ENCODE results near the gene TMEM198. TPM values are rescaled to one million over a fixed set of nuclear protein-coding genes. Genes with fewer than 3 reads are reported as not detected.

The TMEM198 gene, protein sequence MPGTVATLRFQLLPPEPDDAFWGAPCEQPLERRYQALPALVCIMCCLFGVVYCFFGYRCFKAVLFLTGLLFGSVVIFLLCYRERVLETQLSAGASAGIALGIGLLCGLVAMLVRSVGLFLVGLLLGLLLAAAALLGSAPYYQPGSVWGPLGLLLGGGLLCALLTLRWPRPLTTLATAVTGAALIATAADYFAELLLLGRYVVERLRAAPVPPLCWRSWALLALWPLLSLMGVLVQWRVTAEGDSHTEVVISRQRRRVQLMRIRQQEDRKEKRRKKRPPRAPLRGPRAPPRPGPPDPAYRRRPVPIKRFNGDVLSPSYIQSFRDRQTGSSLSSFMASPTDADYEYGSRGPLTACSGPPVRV
- 1 to 10 TPM; 5.9 to 7.1 TPM for total RNA-seq

GRCh38 chr2:219543596-219544358 is at the start of gene TMEM198, which contains the start of gene CHPF:
Gene TMEM198, plus strand, starts transcription at chr2:219544028. Its CDS starts 700 bp downstream, at chr2:219544728.
Gene CHPF, minus strand, starts transcription at chr2:219543809. Its CDS starts 271 bp downstream, at chr2:219543538.
- POLR2A ChIA-PET, result interaction anchor here (0.9 kb wide), 2 partner anchors 45 to 54 kb away, joined by 4 to 5 read pairs; partner anchors contain the start of genes GMPPA and STK11IP
- CTCF ChIA-PET, result interaction anchor here (1.0 to 3.4 kb wide), 9 partner anchors 9 to 154 kb away, joined by 3 to 13 read pairs (median 6); partner anchors contain the start of gene STK11IP

GRCh38 chr2:219494952-219495530 is 48.8 kb upstream of the TMEM198 start:
- CTCF ChIA-PET, result interaction anchor here (0.7 to 9.7 kb wide), 17 partner anchors 9 to 149 kb away, joined by 3 to 112 read pairs (median 5); partner anchors contain the start of genes CHPF and TMEM198
- POLR2A ChIA-PET, result no interaction called here

DNA sequence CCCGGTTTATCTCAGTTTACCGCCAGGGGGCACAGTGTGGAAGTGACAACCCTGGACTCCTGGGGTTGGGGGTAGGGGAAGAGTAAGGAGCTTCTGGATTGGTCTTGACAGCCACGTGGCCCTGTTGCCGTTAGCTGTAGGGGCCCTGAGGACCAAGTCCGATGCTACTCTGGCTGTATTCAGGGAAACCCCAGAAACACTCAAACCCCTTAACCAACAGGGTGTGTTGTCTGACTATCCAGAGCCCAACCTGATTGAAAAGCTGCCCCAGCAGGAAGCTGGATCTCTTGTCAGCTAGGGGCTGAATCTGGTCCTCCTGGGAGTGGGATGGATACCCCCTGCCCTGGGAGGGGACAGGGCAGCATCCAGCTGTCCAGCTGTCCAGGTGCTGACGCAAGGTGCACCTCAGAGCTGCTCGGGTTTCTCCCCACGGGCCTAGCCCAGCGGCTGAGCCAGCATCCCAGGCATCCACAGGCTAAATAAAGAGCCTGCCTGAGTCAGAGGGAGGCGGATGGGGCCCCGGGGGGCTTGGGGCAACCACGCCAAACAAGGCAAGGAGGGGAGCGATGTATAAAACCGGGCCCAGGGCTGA is 48.2 kb upstream of the TMEM198 start:
- POLR2A ChIA-PET, result interaction anchor here (0.6 kb wide), 1 partner anchor 124 kb away, joined by 5 read pairs; no protein-coding TSS in a partner anchor
- CTCF ChIA-PET, result interaction anchor here (0.7 to 9.7 kb wide), 16 partner anchors 9 to 148 kb away, joined by 3 to 112 read pairs (median 4); partner anchors contain the start of genes CHPF and TMEM198

DNA sequence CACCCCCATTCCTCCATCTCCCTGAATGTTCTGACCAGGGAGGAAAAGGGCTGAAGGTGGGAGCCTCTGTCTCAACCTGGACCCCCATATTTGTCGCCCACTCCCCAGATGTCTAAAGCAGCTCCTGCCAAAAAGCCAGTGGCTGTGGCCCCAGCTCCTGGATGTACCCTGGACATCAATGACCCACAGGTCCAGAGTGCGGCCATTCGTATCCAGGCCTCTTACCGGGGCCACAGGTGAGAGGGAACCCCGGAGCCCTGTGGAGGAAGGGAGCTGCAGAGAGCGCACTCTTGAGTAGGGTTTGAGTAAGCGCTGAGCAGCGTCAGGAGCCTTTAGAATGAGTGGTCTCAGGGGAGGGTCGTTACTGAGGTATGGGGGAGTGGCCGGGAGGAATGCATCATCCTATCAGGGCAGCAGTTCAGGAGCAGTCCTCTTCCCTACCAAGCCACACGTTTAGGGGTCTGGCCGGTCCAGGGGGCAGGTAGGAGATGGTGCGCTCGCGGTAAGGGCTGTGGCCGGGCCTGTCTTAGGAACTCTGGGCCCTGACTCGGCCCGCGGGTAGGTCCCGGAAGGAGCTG is 47.5 kb upstream of the TMEM198 start:
- ChIA-PET POLR2A (interaction anchor here (0.6 kb wide), 1 partner anchor 124 kb away, joined by 5 read pairs; no protein-coding TSS in a partner anchor), CTCF (interaction anchor here (0.9 to 9.7 kb wide), 12 partner anchors 10 to 147 kb away, joined by 3 to 112 read pairs (median 4); partner anchors contain the start of genes CHPF and TMEM198)

- CTCF ChIA-PET, result interaction anchor here (0.9 to 9.7 kb wide), 8 partner anchors 12 to 94 kb away, joined by 3 to 112 read pairs (median 9); partner anchors contain the start of genes CHPF and TMEM198
Measured at GRCh38 chr2:219496825-219497494, 46.9 kb upstream of the TMEM198 start.

DNA sequence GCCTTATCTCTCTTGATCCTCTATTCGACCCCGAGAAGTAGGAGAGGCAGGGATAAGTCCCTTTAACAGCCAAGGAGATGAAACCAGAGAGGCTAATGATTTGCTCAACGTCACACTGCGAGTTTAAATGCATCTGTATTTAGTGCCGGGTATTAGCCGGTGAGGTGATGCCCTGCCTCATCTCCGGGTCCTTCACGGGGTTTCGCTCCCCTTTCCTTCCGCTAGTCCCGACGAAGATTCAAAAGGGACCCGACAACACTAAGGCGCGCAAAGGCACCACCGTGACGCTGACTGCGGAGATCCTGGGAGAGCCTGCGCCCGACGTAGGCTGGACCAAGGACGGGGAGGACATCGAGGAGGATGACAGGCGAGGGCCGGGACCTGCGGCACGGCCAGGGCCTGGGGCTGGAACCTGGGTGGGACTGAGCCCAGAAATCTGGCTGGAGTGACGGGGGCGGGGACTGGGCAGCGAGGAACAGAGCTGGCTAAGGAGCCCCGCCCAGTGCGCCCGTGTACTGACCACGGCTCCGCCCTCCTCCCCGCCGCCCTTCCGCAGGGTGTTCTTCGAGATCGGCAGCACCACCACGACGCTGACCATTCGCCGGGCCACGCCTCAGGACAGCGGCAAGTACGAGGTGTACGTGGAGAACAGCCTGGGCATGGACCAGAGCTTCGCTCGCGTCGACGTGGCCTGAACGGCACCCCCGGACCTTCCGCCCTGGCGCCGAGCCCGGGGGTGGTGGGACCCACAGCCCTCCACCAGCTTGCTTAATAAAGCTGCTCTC is 46.1 kb upstream of the TMEM198 start:
- ChIA-PET POLR2A (interaction anchor here (1.3 kb wide), 1 partner anchor 110 kb away, joined by 3 read pairs; the partner anchor contains the start of gene DNPEP), CTCF (interaction anchor here (0.7 to 9.7 kb wide), 6 partner anchors 11 to 45 kb away, joined by 3 to 112 read pairs (median 3); no protein-coding TSS in a partner anchor)

More at GRCh38 chr2:219496825-219497494, 46.9 kb upstream of the TMEM198 start:
- POLR2A ChIA-PET, result no interaction called here

GRCh38 chr2:219498280-219499057 is 45.4 kb upstream of the TMEM198 start, which contains the start of gene GMPPA:
Gene GMPPA, plus strand, starts transcription at chr2:219498891. Its CDS starts 1,085 bp downstream, at chr2:219499976.
- ChIA-PET CTCF (interaction anchor here (0.7 to 9.7 kb wide), 4 partner anchors 10 to 44 kb away, joined by 3 to 112 read pairs (median 14); no protein-coding TSS in a partner anchor), POLR2A (interaction anchor here (0.5 to 1.3 kb wide), 10 partner anchors 9 to 540 kb away, joined by 3 to 6 read pairs (median 4); partner anchors contain the start of genes CHPF, DNPEP and TMEM198)

DNA sequence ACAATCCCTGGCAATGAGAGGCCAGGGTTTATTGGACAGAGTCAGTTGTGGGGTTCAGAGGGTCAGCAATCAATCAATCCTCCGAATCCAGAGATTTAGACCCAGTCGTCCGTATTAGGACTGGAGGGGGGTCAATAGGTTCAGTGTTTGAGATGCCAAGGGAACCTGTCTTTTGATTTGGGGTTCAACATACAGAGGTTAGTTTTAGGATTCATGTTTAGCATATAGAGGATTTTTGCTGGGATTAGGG is 44.8 kb upstream of the TMEM198 start:
- ChIA-PET POLR2A (interaction anchor here (0.6 to 1.3 kb wide), 8 partner anchors 9 to 541 kb away, joined by 3 to 6 read pairs (median 4); partner anchors contain the start of genes CHPF, DNPEP and TMEM198), CTCF (interaction anchor here (1.1 to 9.7 kb wide), 3 partner anchors 10 to 30 kb away, joined by 3 to 112 read pairs (median 26); no protein-coding TSS in a partner anchor)

- CTCF ChIA-PET, result interaction anchor here (1.7 to 6.4 kb wide), 2 partner anchors 9 to 30 kb away, joined by 3 to 26 read pairs; no protein-coding TSS in a partner anchor
Measured at GRCh38 chr2:219499555-219499954, 44.3 kb upstream of the TMEM198 start.

GRCh38 chr2:219500135-219500534 is 43.7 kb upstream of the TMEM198 start:
- POLR2A ChIA-PET, result no interaction called here
- CTCF ChIA-PET, result interaction anchor here (1.0 to 1.7 kb wide), 2 partner anchors 30 to 41 kb away, joined by 3 read pairs; no protein-coding TSS in a partner anchor

More at GRCh38 chr2:219499555-219499954, 44.3 kb upstream of the TMEM198 start:
- POLR2A ChIA-PET, result no interaction called here

- ChIA-PET CTCF (no interaction called here), POLR2A (no interaction called here)
Measured at GRCh38 chr2:219501849-219502248, 42.0 kb upstream of the TMEM198 start.

GRCh38 chr2:219502618-219503017 is 41.2 kb upstream of the TMEM198 start:
- CTCF ChIA-PET, result no interaction called here
- POLR2A ChIA-PET, result no interaction called here

DNA sequence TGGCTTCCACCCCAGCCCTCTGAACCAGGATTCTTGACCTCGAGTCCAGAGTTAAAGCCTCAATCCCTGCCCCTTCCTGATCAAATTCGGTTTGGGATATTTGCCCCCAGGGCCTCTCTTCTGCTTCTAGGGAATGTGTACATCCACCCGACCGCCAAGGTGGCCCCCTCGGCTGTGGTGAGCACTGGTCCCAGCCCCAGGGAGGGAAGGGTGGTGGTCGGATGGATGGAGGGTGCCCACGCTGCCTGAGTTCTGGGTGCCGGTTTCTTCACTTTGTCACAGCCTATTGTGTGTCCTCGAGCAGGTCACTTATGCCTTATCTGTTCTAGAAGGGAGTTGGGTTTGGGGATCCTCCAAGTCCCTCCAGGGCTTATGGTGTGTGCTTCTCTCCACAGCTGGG is 38.2 kb upstream of the TMEM198 start:
- CTCF ChIA-PET, result interaction anchor here (1.2 kb wide), 1 partner anchor 10 kb away, joined by 4 read pairs; a partner anchor contains a TSS
- POLR2A ChIA-PET, result no interaction called here

GRCh38 chr2:219506153-219506801 is 37.6 kb upstream of the TMEM198 start:
- POLR2A ChIA-PET, result no interaction called here
- CTCF ChIA-PET, result interaction anchor here (1.2 kb wide), 1 partner anchor 11 kb away, joined by 4 read pairs; a partner anchor contains a TSS

All from activated CD8-positive, alpha-beta memory T cell treated with anti-CD3 and anti-CD28 coated beads for 36 hours (primary cell).